ENCODE measurements around the gene HES4. TPM values are rescaled to one million over a fixed set of nuclear protein-coding genes. Genes with fewer than 3 reads are reported as not detected.

Gene HES4
- total RNA-seq, 1 donor from 2014 or later: 21.2 TPM

Small RNAs within 50 kb of the gene (small RNA-seq; reads per million reads assigned to genes)
- gene AL645608.3 (ENCODE audit: low replicate concordance): not detected

Other genes starting within 250 kb of the HES4 start
- 6.1 TPM for gene SAMD11, start 76.2 kb downstream of the HES4 start, total RNA-seq
- gene NOC2L, start 40.8 kb downstream of the HES4 start, total RNA-seq: 56.0 TPM
- 7.5 TPM for gene KLHL17, start 39.5 kb downstream of the HES4 start, total RNA-seq
- gene PLEKHN1, start 33.6 kb downstream of the HES4 start, total RNA-seq: 6.3 TPM
- 38.4 TPM for gene PERM1, start 18.0 kb downstream of the HES4 start, total RNA-seq
- gene ISG15, start 13.4 kb upstream of the HES4 start, total RNA-seq: 8.0 TPM
- gene AGRN, start 20.0 kb upstream of the HES4 start, total RNA-seq: 57.2 TPM
- 0.62 TPM for gene RNF223, start 74.2 kb upstream of the HES4 start, total RNA-seq
- 3.8 TPM for gene C1orf159, start 116.0 kb upstream of the HES4 start, total RNA-seq
- 0.41 TPM for gene TTLL10, start 173.8 kb upstream of the HES4 start, total RNA-seq
- gene TNFRSF18, start 206.5 kb upstream of the HES4 start, total RNA-seq: 3.0 TPM
- gene TNFRSF4, start 214.1 kb upstream of the HES4 start, total RNA-seq: 2.9 TPM
- gene SDF4, start 231.9 kb upstream of the HES4 start, total RNA-seq: 69.1 TPM
- gene B3GALT6, start 232.1 kb upstream of the HES4 start, total RNA-seq: 16.5 TPM
- 6.3 TPM for gene C1QTNF12, start 246.6 kb upstream of the HES4 start, total RNA-seq